RWPE2 (cell line): ENCODE results near the gene ARL5A.

Experiments used
- ATAC-seq: fragments of 200-7000 bp; cut with Tn5 transposase; 3 replicates; pipeline ENCODE4 v1.9.1; 2021; ENCODE audit warnings: low read depth
- DNase-seq: peaks from one replicate; pipeline ENCODE4 v3.0.0-alpha.2; 2020; ENCODE audit warnings: low spot score
- H3K27ac ChIP-seq: fragments of 450-650 bp; 2 replicates; pipeline ENCODE4 v1.5.1; 2017; ENCODE audit warnings: mild to moderate bottlenecking; ENCODE audit not compliant: poor library complexity, severe bottlenecking
- H3K27me3 ChIP-seq: fragments of 250-450 bp; sonication (Bioruptor Pico); 2 replicates; pipeline ENCODE4 v1.5.1; 2021; ENCODE audit warnings: mild to moderate bottlenecking, moderate library complexity; ENCODE audit not compliant: insufficient read depth, poor library complexity, severe bottlenecking
- H3K36me3 ChIP-seq: fragments of 250-450 bp; sonication (Bioruptor Pico); 2 replicates; pipeline ENCODE4 v1.5.1; 2020; ENCODE audit warnings: low read depth, mild to moderate bottlenecking, moderate library complexity
- H3K4me1 ChIP-seq: fragments of 250-450 bp; sonication (Bioruptor Pico); 2 replicates; pipeline ENCODE4 v1.5.1; 2021; ENCODE audit warnings: mild to moderate bottlenecking, moderate library complexity; ENCODE audit not compliant: insufficient read depth, poor library complexity, severe bottlenecking
- H3K4me3 ChIP-seq: fragments of 250-450 bp; sonication (Bioruptor Pico); 2 replicates; pipeline ENCODE4 v1.5.1; 2021; ENCODE audit warnings: mild to moderate bottlenecking, moderate library complexity; ENCODE audit not compliant: severe bottlenecking
- H3K9me3 ChIP-seq: fragments of 250-450 bp; sonication (Bioruptor Pico); 2 replicates; pipeline ENCODE4 v1.5.1; 2021; ENCODE audit warnings: mild to moderate bottlenecking, moderate library complexity; ENCODE audit not compliant: severe bottlenecking
- TF ChIP-seq, protein P1 (sequence below): fragments of 450-650 bp; IDR thresholded peaks from one replicate; pipeline ENCODE4 v1.5.1; 2017; ENCODE audit warnings: mild to moderate bottlenecking, moderate library complexity; ENCODE audit not compliant: poor library complexity, severe bottlenecking

ARL5A gene

DNA sequence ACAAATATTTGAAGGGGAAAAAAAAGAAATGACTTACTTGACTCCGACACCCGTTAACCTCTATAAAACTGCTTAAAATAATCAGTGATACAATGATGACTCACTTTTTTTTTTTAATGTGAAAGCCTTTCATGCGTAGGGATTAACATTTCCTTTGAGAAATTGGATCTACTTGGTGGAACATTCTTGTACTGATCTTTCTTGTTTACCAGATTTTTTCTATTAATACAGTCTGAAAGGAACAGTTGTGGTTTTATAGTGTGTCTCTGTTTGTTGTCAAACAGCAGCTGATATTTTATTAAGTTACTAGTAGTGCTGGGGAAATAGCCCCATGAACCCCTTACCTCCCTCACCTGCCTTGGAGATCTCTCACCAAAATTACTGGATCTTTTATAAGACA, 53.7 kb downstream of the ARL5A start:
- TF ChIP-seq, protein P1, sequence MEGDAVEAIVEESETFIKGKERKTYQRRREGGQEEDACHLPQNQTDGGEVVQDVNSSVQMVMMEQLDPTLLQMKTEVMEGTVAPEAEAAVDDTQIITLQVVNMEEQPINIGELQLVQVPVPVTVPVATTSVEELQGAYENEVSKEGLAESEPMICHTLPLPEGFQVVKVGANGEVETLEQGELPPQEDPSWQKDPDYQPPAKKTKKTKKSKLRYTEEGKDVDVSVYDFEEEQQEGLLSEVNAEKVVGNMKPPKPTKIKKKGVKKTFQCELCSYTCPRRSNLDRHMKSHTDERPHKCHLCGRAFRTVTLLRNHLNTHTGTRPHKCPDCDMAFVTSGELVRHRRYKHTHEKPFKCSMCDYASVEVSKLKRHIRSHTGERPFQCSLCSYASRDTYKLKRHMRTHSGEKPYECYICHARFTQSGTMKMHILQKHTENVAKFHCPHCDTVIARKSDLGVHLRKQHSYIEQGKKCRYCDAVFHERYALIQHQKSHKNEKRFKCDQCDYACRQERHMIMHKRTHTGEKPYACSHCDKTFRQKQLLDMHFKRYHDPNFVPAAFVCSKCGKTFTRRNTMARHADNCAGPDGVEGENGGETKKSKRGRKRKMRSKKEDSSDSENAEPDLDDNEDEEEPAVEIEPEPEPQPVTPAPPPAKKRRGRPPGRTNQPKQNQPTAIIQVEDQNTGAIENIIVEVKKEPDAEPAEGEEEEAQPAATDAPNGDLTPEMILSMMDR = no peak
- H3K36me3 ChIP-seq = no peaks in the 10 kb centered on the region
- DNase-seq (no peak), ATAC-seq (peak; percentile 80)
- no peak overlapping the region for H3K27ac ChIP-seq
- H3K9me3 ChIP-seq = no peaks in the 10 kb centered on the region
- H3K27me3 ChIP-seq = no peaks in the 10 kb centered on the region
- peaks cover 8% of the 10 kb centered on the region for H3K4me1 ChIP-seq
- H3K4me3 ChIP-seq = no peak overlapping the region

DNA sequence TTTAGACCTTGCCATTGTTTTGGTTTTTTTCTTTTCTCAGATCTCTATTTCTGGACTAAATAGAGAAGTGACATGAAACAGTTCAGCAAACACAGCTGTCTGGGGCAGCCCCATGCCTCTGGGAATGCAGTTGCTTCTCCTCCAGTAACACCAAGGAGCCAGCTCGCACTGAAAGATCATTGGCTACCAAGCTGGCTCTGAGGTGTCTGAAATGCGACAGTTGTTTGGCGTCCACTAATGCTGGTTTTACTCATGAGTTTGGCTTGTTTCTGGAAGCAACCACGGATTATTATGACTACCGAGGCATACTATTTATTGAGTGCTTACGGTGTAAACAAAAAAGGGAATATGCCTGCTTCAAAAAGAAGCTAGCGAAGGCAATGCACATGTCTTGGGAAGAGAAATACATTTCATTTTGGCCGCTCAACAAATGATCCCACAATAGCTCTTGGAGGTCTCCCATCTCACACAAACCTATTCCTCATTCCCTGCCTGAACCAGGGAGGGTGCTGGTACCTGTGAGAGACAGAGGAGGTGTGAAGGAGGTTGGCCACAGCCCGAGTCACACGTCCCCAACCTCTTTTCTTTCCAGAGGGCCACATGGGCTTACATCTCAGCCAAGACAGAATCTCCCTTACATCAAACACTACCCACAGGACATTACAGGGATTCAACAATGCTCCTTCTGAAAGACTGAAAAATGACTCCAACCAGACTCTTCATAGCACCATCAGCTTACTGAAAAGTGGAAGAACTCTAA, 56.4 kb downstream of the ARL5A start:
- Histone ChIP-seq H3K36me3 (no peaks in the 10 kb centered on the region), H3K4me1 (peaks cover 8% of the 10 kb centered on the region), H3K27me3 (no peaks in the 10 kb centered on the region), H3K27ac (no peak overlapping the region), H3K9me3 (no peaks in the 10 kb centered on the region), H3K4me3 (no peak overlapping the region)
- ATAC-seq = no peak
- DNase-seq = no peak
- TF ChIP-seq, protein P1 = no peak

DNA sequence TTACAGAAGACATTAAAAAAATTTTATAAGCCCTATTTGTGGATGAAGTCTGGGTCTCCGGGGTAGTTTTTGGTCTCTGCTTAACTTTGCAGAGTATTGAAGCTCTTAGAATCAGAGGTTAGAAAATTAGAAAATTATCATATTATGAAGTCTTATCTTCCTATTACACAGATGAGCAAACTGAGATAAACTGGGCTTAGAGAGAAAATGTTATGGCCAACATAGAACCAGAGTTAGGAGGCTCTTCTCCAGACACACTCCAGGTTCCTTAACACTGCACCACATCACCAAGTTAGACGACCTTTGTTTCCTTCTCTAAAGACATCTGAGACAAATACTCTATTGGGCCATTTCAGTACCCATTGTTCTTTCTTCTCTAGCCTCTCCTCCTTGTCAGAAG, 57.2 kb downstream of the ARL5A start:
- Histone ChIP-seq H3K4me1 (peaks cover 8% of the 10 kb centered on the region), H3K27ac (no peak overlapping the region), H3K9me3 (no peaks in the 10 kb centered on the region), H3K27me3 (no peaks in the 10 kb centered on the region), H3K36me3 (no peaks in the 10 kb centered on the region), H3K4me3 (no peak overlapping the region)
- ATAC-seq (no peak), DNase-seq (no peak)
- TF ChIP-seq, protein P1 = no peak

DNA sequence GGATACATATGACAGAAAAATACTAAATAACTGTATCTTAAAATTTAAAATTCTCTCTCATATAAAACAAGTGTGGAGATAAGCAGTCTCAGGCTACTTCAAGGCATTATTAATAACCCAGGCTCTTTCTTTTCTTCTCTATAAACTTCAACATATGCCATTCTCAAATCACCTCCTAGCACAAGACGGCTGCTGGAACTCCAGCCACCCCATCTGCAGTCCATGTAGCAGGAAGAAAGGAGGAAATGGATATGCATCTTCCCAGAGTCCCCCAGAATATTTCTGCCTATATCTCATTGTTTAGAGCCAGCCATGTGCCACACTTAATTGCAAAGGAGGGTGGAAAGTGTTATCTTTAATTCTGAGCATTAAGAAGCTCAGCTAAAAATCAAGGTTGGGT, 58.6 kb downstream of the ARL5A start:
- H3K4me3 ChIP-seq = no peak overlapping the region
- H3K27me3 ChIP-seq = no peaks in the 10 kb centered on the region
- no peaks in the 10 kb centered on the region for H3K9me3 ChIP-seq
- peaks cover 6% of the 10 kb centered on the region for H3K4me1 ChIP-seq
- DNase-seq = no peak
- H3K36me3 ChIP-seq = no peaks in the 10 kb centered on the region
- no peak for ATAC-seq
- TF ChIP-seq, protein P1 = no peak
- H3K27ac ChIP-seq = no peak overlapping the region

DNA sequence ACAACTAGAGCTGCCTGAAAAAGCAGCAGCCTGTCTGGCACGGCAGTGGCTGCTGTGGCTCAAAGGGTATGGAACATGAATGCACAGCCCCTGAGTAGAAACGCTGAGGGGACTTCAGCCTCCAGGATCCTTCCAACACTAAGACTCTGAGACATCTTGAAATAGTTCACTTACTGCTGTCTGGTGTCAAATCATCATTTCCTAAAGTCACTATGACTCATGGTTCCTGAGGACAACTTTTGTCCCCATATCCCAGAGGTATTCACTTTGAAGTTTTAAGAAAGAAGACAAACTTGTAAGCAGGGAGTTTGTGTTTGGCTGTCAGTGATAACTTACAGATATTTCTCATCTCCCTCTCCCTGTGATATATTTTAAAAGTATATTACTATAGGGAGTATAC, 60.7 kb downstream of the ARL5A start:
- Histone ChIP-seq H3K4me1 (no peaks in the 10 kb centered on the region), H3K36me3 (no peaks in the 10 kb centered on the region), H3K4me3 (no peak overlapping the region), H3K9me3 (no peaks in the 10 kb centered on the region), H3K27ac (no peak overlapping the region), H3K27me3 (no peaks in the 10 kb centered on the region)
- DNase-seq (no peak), ATAC-seq (no peak)
- TF ChIP-seq, protein P1 = no peak
